Lower leg skin (tissue), 3 donors: ENCODE data around the gene UNC5A.

Experiments
- CTCF ChIP-seq, 3 donors: fragments of 450-650 bp; IDR thresholded peaks; one replicate each; pipeline ENCODE4 v1.5.1; 2016; ENCODE audit warnings: antibody characterized with exemption in 3 of 3, mild to moderate bottlenecking in 3 of 3, moderate library complexity in 2 of 3
- POLR2A ChIP-seq, 2 donors: fragments of 450-650 bp; IDR thresholded peaks; one replicate each; pipeline ENCODE4 v1.6.1; 2016 to 2017; ENCODE audit warnings: antibody characterized with exemption in 2 of 2, mild to moderate bottlenecking in 1 of 2, moderate library complexity in 1 of 2

- TF ChIP-seq CTCF (IDR thresholded peaks at IDR 0.05) (no peak), POLR2A (IDR thresholded peaks at IDR 0.05) (no peak)
Observed at GRCh38 chr5:176856746-176857145, 46.4 kb downstream of the UNC5A start.
